Neural cell (in vitro differentiated cells): Measurements from ENCODE around the gene SPOCK3. TPM values are rescaled to one million over a fixed set of nuclear protein-coding genes. Genes with fewer than 3 reads are reported as not detected.
"Not testable (repeated sequence)": the region's sequence is repeated elsewhere in the genome, so short reads cannot be mapped to it uniquely, and the experiment has no call there.

Source experiments
- H2AFZ ChIP-seq: fragments of 200-600, 300-800 bp; sonication (generic), shearing (Covaris generic); 2 replicates; pipeline ENCODE4 v1.6.0; 2014; ENCODE audit warnings: low read depth, mild to moderate bottlenecking, antibody characterized with exemption, low read length, moderate library complexity
- H3F3A ChIP-seq: fragments of 200-600 bp; shearing (Covaris generic); 2 replicates; pipeline ENCODE4 v1.6.1; 2016; ENCODE audit warnings: mild to moderate bottlenecking, moderate library complexity, mixed read lengths, antibody characterized with exemption, low read length; ENCODE audit not compliant: insufficient read depth, poor library complexity, severe bottlenecking
- H3K27ac ChIP-seq: fragments of 200-600, 300-800 bp; sonication (generic), shearing (Covaris generic); 2 replicates; pipeline ENCODE4 v1.5.1; 2014; ENCODE audit warnings: mild to moderate bottlenecking, low read length, moderate library complexity
- H3K27me3 ChIP-seq: fragments of 300-800, 200-600 bp; sonication (generic), shearing (Covaris generic); 2 replicates; pipeline ENCODE4 v1.6.0; 2014; ENCODE audit warnings: mild to moderate bottlenecking, low read depth, low read length, moderate library complexity; ENCODE audit not compliant: insufficient read depth
- H3K36me3 ChIP-seq: fragments of 300-800, 200-600 bp; sonication (generic), shearing (Covaris generic); 2 replicates; pipeline ENCODE4 v1.5.1; 2014; ENCODE audit warnings: mild to moderate bottlenecking, antibody characterized with exemption, low read length, moderate library complexity; ENCODE audit not compliant: insufficient read depth
- H3K4me2 ChIP-seq: fragments of 300-800, 200-600 bp; sonication (generic), shearing (Covaris generic); 2 replicates; pipeline ENCODE4 v1.6.0; 2014; ENCODE audit warnings: mild to moderate bottlenecking, low read length
- H3K4me3 ChIP-seq: fragments of 300-800, 200-600 bp; sonication (generic), shearing (Covaris generic); 2 replicates; pipeline ENCODE4 v1.5.1; 2014; ENCODE audit warnings: mild to moderate bottlenecking, low read length, moderate library complexity
- H3K79me2 ChIP-seq: fragments of 200-600 bp; shearing (Covaris generic); replicated peaks from 2 replicates; pipeline ENCODE4 v1.6.0; 2014; ENCODE audit warnings: mild to moderate bottlenecking, low read length, moderate library complexity; ENCODE audit not compliant: insufficient read depth
- H3K9ac ChIP-seq: fragments of 300-800, 200-600 bp; sonication (generic), shearing (Covaris generic); 2 replicates; pipeline ENCODE4 v1.6.1; 2016; ENCODE audit warnings: mild to moderate bottlenecking, low read length, mixed read lengths
- H3K9me2 ChIP-seq: fragments of 200-600 bp; shearing (Covaris generic); 2 replicates; pipeline ENCODE4 v1.6.1; 2016; ENCODE audit warnings: mild to moderate bottlenecking, low read length, mixed read lengths; ENCODE audit not compliant: insufficient read depth
- H3K9me3 ChIP-seq: fragments of 200-600, 300-800 bp; sonication (generic), shearing (Covaris generic); 2 replicates; pipeline ENCODE4 v1.6.1; 2016; ENCODE audit warnings: mild to moderate bottlenecking, mixed run types, low read length, moderate library complexity, mixed read lengths
- H4K20me1 ChIP-seq: fragments of 200-600 bp; shearing (Covaris generic); 2 replicates; pipeline ENCODE4 v1.6.1; 2016; ENCODE audit warnings: mild to moderate bottlenecking, mixed run types; ENCODE audit not compliant: insufficient read depth
- CTCF ChIP-seq: fragments of 450-650 bp; IDR thresholded peaks from 2 replicates; pipeline ENCODE4 v1.5.1; 2014; ENCODE audit warnings: antibody characterized with exemption, mild to moderate bottlenecking, moderate library complexity; ENCODE audit not compliant: poor library complexity, severe bottlenecking
- EP300 ChIP-seq: fragments of 450-650 bp; conservative IDR thresholded peaks from 2 replicates; pipeline ENCODE4 v1.6.1; 2014; ENCODE audit warnings: antibody characterized with exemption, mild to moderate bottlenecking, moderate library complexity; ENCODE audit not compliant: poor library complexity, severe bottlenecking
- EZH2 ChIP-seq: fragments of 200-600, 300-800 bp; shearing (Covaris generic), sonication (generic); IDR thresholded peaks from 2 replicates; pipeline ENCODE4 v1.6.1; 2014; ENCODE audit warnings: antibody characterized with exemption, low read length, borderline replicate concordance, mild to moderate bottlenecking; ENCODE audit not compliant: insufficient read depth, poor library complexity, severe bottlenecking
- MXI1 ChIP-seq: fragments of 450-650 bp; conservative IDR thresholded peaks from 2 replicates; pipeline ENCODE4 v1.6.1; 2014; ENCODE audit warnings: antibody characterized with exemption, mild to moderate bottlenecking; ENCODE audit not compliant: poor library complexity, severe bottlenecking
- POLR2AphosphoS5 ChIP-seq: IDR thresholded peaks from 2 replicates; pipeline ENCODE4 v1.6.1; 2012
- RAD21 ChIP-seq: fragments of 450-650 bp; conservative IDR thresholded peaks from 2 replicates; pipeline ENCODE4 v1.6.1; 2014; ENCODE audit warnings: antibody characterized with exemption, mild to moderate bottlenecking, moderate library complexity
- REST ChIP-seq: IDR thresholded peaks from 2 replicates; pipeline ENCODE4 v1.6.1; 2012; ENCODE audit warnings: borderline replicate concordance
- SMC3 ChIP-seq: fragments of 450-650 bp; conservative IDR thresholded peaks from 2 replicates; pipeline ENCODE4 v1.6.1; 2014; ENCODE audit warnings: antibody characterized with exemption, mild to moderate bottlenecking, moderate library complexity; ENCODE audit not compliant: poor library complexity
- TAF1 ChIP-seq: IDR thresholded peaks from 2 replicates; pipeline ENCODE4 v1.6.1; 2012; ENCODE audit warnings: low read depth
- polyA plus RNA-seq: library from polyadenylated mRNA; depleted of rRNA; stranded (reverse); fragments of >200 nt; gene quantifications from 2 replicates; pipeline ENCODE4 v1.2.3, GENCODE V29; 2014

The SPOCK3 gene
- polyA plus RNA-seq, 1 donor from 2014 or later = 7.9 TPM

DNA sequence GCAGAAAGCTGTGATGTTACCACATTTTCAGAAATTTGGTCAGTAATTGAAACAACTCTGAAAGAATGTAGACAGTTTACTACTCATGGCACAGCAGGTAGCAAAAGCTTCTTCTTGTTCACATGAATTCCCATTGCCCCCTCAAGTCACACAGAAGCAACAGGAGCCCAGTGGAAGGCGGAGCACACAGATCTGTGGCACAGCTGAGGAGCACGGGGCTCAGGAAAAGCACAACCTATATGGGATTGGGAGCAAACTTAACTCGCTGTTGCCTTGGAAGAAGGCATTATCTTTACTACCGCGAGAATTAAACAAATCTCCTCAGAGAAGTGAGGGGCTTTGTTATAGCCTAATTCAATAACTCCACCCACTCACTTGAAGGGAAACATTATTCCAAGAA is 358.5 kb downstream of the SPOCK3 start:
- TF ChIP-seq MXI1 (no peak), SMC3 (no peak), EZH2 (no peak), EP300 (no peak)

GRCh38 chr4:166862032-166862431 is 372.3 kb downstream of the SPOCK3 start:
- H3K9me2 ChIP-seq = no peaks in the 10 kb centered on the region
- H3K79me2 ChIP-seq = no peaks in the 10 kb centered on the region
- H4K20me1 ChIP-seq = no peaks in the 10 kb centered on the region
- TF ChIP-seq SMC3 = no peak
- TF ChIP-seq REST = no peak
- TF ChIP-seq EP300 = no peak
- no peak for TF ChIP-seq POLR2AphosphoS5
- TF ChIP-seq MXI1 = no peak
- TF ChIP-seq TAF1 = no peak
- no peak for TF ChIP-seq EZH2
- TF ChIP-seq CTCF = no peak
- TF ChIP-seq RAD21 = no peak
- no peak overlapping the region for H3K4me3 ChIP-seq
- no peaks in the 10 kb centered on the region for H3F3A ChIP-seq
- H3K9ac ChIP-seq = no peak overlapping the region
- no peaks in the 10 kb centered on the region for H3K9me3 ChIP-seq
- H2AFZ ChIP-seq = no peak overlapping the region
- H3K4me2 ChIP-seq = no peak overlapping the region
- H3K36me3 ChIP-seq = no peaks in the 10 kb centered on the region
- H3K27ac ChIP-seq = no peak overlapping the region
- no peaks in the 10 kb centered on the region for H3K27me3 ChIP-seq

More for the DNA sequence above, 358.5 kb downstream of the SPOCK3 start:
- no peak overlapping the region for H3K4me2 ChIP-seq
- H3F3A ChIP-seq = no peaks in the 10 kb centered on the region
- no peak overlapping the region for H3K9ac ChIP-seq
- no peak overlapping the region for H3K4me3 ChIP-seq
- no peaks in the 10 kb centered on the region for H3K27me3 ChIP-seq
- H2AFZ ChIP-seq = no peak overlapping the region
- H3K9me3 ChIP-seq = no peaks in the 10 kb centered on the region
- no peaks in the 10 kb centered on the region for H3K9me2 ChIP-seq
- no peak overlapping the region for H3K27ac ChIP-seq
- no peaks in the 10 kb centered on the region for H3K36me3 ChIP-seq
- H4K20me1 ChIP-seq = no peaks in the 10 kb centered on the region
- no peaks in the 10 kb centered on the region for H3K79me2 ChIP-seq

DNA sequence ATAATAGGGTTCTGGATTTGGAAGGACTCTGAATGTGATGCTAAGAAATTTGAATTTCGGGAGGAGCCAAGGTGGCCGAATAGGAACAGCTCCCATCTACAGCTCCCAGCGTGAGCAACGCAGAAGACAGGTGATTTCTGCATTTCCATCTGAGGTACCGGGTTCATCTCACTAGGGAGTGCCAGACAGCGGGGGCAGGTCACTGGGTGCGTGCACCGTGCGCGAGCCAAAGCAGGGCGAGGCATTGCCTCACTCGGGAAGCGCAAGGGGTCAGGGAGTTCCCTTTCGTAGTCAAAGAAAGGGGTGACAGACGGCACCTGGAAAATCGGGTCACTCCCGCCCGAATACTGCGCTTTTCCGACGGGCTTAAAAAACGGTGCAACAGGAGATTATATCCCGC is 383.9 kb downstream of the SPOCK3 start:
- not testable (repeated sequence) for H3K36me3 ChIP-seq, H3F3A ChIP-seq, H4K20me1 ChIP-seq, H3K9me3 ChIP-seq, H3K9me2 ChIP-seq, H3K4me3 ChIP-seq, H3K9ac ChIP-seq, H3K4me2 ChIP-seq, H2AFZ ChIP-seq, H3K27me3 ChIP-seq, H3K27ac ChIP-seq, H3K79me2 ChIP-seq
